HG03064 (cell line): ENCODE results near the gene ITFG2.

Experiments
- ATAC-seq: cut with Tn5 transposase; IDR thresholded peaks from one replicate; pipeline ENCODE4 v1.9.1; 2021; ENCODE audit warnings: low read depth; ENCODE audit not compliant: unreplicated experiment

ITFG2 gene

DNA sequence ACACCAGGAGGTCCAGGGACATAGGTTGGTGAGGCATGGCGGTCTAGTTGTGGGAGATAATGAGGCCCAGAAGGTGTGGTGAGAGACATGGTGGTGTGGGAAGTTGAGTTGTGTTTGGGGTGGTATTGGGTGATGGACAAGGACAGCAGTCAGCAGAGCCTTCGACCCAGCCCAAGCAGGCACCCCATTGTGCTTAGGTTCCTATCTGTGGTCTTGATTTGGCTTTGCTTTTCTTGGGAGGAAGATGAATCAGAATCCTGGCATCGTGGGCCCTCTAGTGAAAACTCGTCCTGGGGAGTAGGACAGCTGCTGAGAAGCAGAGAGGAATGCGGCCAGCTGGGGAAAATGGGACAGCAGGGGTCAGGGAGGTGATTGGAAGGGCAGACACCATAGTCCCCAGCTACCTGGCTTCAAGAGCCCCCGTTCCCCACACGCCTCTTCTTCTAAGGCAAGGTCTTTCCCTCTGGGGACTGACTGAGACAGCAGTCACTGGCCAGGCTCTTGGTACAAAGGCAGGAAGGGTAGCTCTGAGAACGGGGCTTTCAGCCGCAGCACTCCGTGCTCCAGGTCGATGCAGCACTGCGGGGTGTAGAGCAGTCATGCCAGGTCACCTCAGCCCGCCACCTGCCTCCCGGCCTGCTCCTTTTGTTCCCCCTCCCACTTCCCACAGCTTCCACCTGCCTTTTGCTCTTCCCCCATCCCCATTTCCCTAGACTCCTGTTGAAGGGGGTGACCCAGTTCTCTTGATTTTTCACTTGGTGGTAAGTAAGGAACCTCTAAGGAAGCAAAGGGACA, 14.4 kb downstream of the ITFG2 start:
- no peak for ATAC-seq

DNA sequence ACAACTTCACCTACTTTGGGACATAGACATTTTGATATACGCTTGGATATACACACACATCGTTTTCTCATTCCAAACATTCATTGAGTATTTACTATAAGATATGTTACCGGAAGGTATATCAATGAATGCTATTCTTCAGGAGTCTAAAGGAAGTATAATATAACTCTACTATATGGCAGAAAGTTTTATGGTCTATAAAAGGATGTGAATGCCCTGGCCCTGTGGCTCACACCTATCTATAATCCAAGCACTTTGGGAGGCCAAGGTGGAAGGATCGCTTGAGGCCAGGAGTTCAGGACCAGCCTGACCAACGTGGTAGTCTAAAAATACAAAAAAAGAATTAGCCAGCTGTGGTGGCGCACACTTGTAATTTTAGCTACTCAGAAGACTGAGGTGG, 16.8 kb downstream of the ITFG2 start:
- ATAC-seq = no peak

DNA sequence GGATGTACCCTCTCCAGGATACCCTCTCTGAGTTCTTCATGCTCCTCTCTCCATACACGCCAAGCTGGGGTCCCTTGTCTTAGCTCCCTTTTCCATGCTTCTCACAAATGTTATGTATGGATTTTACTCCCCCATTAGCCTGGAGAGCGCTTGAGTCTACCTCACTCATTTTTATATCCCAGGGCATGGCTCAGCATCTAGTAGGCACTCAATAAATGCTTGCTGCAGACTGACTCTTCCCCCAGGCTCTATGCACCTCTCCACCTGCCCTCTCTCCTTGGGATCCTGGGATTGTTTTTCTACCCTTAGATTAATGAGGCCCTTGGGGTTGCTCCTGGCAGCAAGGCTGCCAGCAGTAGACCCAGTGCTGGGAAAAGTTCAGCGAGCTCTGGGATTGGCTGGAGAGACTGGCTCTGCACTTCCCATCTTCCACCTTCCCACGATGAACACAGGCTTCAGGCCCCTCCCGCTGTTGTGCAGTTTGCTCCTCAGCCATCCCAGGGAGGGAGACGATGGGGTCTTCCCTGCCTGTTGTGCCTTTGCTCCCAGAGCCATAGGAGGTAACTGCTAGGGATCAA, 20.2 kb downstream of the ITFG2 start:
- no peak for ATAC-seq

DNA sequence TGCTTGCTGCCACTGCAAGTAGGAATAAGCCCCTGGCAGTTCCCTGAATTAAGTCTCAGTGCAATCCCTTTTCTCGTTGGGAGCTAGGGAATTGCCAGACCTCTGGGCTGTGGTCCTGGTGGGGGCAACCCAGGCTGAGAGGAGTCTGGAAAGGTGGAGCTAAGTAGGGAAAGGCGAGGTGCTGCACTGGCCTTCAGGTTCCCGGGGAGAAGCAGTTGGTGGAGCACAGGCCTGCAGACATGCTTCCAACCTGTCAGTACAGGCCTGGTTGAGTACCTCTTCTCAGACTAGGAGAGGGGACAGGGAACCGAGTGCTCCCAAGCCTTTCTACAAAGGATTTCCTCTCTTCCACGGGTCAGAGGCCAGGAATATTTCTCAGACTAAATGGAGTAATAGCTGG, 20.9 kb downstream of the ITFG2 start:
- ATAC-seq = no peak

DNA sequence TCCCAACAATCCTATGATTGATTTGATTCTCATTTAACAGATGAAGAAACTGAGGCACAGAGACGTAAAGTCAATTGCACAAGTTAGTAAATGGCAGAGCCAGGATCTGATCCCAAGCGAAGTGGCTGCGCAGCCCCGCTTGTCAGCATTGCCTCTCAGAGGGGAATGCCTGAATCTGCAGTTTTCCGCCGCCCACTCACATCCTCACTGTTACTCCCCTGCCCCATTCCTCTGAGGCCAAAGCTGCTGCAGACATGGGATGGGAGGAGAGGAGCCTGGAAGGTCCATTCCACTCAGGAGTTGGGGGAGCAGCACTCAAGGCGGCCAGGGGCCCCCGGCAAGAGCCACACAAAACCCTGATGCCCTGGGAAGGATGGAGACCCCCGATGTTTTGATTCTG, 21.3 kb downstream of the ITFG2 start:
- no peak for ATAC-seq

DNA sequence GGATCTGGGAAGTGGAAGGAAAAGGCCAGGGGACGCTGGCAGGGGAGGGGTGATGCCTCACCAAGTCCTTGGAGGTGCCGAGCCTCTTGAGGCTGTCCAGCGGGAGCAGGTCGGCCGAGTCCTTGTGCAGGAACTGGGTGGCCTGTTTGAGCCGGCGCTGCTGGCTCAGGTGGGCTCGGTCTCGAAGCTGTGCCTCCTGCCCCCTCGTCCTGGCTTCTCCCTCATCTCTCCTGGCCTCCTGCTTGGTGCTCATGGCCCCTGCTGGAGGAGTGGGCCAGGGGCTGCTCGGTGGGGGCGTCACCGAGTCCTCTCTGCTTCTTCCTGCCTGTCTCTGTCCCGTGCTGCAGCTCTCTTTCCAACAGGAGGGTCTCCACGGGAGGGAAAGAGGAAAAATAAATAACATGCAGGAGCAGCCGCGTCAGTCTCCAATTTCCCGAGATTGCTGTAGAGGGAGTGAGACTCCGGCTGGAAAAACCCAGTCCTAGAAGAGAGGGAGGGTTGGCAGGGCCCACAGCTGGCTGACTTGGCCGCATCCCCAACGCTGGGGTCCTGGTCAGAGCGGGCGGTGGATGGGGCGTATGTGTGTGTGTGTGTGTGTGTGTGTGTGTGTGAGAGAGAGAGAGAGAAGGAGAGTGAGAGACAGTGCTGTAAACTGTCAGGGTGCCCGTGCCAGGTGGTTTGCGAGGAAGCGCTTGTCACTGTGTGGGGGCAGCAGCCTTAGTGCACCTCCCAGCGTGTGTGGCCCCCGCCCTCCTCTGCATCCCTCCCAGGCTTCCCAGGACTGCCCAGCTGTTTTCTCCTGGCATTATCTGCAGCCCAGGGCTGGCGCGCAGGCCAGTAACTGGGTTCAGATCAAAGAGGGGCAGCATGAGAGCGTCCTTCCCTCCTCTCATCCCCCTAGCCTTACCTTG, 22.4 kb downstream of the ITFG2 start, which contains the start of gene NRIP2:
TSS of gene NRIP2 (minus strand) at position 455 of the 911 bp plus-strand sequence. CDS start at position 403, 52 bp downstream.
- ATAC-seq = no peak

DNA sequence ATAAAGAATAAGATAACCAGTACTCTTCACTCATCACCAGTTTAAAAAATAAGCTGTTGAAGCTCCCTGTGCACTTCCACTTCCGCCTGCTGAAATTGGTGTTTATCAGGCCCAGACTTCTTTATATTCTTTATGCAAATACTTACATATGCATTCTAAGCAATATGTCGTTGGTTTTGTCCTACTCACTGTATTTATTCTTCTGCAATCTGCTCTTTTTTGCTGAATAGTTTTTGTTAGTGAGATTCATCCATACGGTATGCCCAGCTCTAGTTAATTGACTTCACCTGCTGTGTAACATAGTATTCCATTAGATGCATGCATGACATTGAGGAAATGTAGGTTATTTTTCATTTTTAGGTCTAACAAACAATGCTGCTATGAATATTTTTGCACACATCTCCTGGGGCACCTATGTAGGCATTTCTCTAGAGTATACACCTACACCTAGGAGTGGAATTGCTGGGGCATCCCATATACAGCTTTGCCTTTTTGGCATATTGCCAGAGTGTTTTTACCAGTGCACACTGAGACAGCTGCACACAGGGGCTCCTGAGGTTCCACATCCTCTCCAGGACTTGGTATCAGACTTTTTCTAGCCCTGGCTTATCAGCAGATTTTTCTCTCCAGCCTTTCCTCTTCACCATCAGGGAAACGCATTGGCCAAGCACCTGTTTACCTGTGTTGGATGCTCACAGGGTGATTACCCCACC, 23.4 kb downstream of the ITFG2 start:
- ATAC-seq = no peak

DNA sequence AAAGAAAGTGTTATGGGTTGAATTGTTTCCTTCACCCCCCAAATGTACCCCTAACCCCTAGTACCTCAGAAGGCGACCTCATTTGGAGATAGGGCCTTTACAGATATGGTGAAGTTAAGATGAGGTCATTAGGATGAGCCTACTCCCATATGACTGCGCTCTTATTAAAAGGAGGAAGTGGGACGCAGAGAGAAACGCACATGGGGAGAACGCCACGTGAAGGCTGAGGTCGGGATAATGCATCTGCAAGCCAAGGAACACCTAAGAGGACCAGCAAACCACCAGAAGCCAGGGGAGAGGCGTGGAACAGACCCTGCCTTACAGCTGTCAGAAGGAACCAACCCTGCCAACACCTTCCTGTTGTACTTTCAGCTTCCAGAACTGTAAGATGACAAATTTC, 24.1 kb downstream of the ITFG2 start:
- ATAC-seq = no peak

DNA sequence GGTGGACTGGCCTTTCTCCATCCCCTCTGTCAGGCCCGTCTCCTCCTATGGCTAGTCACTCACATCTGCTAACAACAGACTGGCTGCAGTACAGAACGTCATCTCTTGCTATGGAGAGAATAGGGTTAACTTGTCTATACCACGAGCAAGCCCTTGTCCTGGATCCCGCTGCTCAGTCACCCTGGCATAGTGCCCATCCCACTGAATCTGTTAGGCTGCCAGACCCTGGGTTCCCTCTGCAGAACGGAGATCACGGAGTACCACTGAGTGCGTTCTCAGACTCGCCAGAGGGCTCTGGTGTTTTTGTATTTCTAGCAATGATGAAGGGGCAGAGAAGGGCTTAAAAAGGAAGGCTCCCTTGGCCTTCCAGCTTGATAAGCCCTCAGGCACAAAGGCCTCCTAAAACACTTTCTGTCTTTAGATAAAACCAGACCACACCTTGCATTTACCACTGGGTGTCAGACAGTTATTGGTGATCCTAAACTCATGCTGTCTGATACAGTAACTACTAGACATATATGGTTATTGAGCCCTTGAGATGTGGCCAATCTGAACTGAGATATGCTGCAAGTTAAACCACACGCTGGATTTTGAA, 28.7 kb downstream of the ITFG2 start:
- ATAC-seq = no peak

DNA sequence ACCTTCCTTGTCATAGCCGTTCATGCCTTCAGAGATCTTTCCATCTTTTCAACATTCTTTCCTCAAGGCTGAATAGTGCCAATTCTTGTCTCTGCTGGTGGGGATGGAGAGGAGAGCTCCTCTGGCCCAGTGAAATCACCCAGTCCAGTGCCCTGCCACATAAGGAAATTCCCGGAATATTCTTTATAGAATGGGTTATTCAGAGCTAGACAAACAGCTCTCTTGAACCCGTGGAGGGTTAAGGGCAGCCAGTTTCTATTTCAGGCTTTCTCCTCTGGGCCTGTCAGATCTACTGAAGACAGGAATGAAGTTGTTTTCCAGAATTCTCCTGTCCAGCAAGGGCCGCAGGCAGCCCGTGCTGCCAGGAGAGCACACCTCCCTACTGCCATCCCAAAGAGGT, 30.5 kb downstream of the ITFG2 start:
- no peak for ATAC-seq

DNA sequence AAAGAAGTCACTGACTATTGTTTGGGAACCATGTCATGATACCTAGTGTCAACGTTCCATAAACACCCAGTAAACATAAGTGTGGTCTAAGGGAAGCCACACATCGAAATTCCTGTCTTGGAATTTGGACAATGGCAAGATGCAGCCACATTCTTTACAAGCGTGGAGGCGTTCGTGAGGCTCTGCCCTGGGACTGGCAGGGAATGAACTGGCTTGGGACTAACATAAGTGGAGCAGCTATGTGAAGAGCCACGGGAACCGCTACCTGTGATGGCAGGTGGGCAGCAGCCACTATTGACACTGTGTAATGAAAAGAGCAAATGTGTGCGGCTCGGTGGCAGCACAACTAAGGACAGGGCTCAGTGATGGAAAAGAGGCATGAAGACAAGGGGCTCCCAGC, 32.3 kb downstream of the ITFG2 start:
- ATAC-seq = no peak

DNA sequence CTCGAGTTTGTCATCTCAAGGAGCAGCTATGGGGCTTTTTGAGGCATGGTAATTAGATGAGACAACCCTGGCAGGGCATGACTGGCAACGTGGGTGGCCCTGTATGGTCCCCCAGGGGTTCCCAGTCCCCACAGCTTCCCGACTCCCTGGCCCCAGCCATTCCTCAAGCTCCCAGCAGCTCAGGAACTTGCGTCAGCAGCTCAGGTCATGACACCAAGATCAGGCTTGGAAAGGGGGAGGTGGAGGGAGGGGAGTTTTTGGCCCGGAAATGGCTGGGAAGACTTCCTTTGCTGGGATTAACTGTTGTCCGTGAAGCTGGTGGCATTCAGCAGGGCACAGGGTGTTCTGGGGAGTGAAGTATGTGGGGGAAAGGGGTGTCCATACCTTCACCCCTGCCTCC, 32.8 kb downstream of the ITFG2 start:
- ATAC-seq = no peak

DNA sequence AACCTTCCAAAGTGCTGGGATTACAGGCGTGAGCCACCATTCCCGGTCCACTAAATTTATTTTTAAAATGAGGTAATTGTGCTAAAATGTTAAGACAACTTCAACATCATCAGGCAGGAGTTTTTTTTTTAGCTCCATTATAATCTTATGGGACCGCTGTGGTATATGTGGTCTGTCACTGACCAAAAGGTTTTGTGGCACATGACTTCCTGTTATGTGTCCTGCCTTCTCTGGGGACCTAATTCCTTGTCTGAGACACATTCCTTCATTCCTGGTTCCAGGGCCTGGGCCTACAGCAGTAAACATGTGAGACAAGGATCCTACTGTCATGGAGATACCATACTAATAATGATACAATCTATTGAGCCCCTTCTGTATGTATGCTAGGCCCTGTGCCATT, 39.5 kb downstream of the ITFG2 start:
- ATAC-seq = no peak

DNA sequence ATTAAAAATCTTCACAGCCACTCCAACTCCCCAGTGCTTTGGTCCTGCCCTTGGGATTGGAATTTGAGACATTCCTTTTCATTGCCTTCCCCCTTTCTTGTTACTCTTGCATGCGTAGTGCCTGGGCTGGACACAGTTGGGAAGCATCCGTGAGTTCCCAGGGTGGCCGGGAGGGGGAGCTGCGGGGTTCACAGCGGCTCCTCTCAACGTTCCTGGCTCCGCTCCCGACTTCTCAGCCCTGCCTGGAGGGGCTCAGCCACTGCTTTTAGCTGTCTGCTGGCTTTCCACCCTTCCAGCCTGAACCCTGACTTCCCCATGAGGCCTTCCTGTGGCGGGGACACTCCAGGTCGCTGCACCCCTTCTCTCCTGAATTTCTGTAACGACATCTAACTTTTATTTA, 41.2 kb downstream of the ITFG2 start:
- no peak for ATAC-seq

DNA sequence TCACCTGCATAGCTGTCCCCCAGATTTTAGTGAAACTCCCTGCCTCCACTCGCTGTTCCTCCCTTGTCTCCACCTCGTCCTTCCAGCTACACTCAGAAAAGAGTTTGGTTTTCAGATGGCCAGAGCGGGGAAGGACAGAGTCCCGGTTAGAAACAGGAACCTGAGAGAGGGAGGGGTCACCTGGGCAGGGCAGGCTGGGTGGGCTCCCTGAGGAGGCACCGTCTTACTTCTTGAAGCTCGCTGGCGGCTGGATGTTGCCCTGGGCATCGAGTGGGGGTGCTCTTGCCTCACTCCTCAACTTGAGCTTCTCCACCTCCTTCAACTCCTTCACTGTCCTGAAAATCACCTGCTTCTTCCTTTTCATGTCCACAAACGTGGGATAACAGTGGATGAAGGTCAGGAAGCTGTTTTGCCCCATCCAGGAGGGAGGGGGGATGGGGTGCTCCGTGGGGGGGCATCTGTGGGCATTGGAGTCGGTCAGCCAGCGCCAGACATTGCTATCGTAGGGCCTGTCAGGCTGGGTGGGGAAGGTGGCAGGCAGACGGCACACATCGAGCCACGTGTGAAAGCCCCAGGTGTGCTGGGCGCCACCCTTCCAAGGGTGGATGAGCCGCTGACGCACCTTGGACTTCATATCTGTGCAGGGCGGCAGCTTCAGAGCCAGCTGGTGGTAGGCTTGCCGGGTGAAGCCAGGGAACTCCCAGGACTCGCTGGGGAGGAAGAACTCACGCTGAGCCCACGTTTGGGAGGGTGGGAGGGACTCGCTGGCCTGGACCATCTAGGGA, 42.4 kb downstream of the ITFG2 start:
- ATAC-seq = no peak

DNA sequence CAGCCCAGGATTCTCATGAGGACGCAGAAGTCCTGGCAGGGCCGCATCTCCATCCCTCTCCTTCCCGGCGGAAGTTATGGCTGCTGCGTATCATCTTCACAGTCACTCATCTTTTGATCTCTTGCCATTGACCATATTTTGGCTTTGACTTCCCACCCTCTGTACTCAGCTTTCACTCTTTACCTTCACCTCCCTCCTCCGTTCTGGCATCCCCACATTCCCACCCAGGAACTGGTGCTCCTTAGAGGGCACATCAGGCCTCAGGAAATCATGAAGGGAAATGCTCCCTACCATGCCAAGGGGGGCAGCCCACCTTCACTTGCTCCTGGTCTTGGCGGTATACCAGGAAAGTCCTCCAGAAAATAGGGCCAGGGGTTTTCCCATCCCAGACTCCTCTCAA, 43.1 kb downstream of the ITFG2 start:
- no peak for ATAC-seq

DNA sequence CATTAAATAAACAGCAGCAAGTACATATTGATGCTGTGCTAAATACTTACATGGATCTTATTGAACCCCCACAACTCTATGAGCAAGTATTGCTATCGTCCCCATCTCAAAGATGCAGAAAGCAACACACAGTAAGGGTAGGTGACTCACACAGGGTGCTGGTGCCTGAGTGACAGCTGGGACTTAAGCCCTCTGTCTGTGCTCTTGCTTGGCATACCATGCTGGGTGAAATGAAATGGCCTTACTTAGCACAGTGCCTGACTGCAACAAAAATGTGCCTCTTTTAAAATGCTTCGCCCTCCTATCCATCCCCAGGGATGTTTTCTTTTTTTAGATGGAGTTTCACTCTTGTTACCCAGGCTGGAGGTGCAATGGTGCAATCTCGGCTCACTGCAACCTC, 43.6 kb downstream of the ITFG2 start:
- no peak for ATAC-seq

DNA sequence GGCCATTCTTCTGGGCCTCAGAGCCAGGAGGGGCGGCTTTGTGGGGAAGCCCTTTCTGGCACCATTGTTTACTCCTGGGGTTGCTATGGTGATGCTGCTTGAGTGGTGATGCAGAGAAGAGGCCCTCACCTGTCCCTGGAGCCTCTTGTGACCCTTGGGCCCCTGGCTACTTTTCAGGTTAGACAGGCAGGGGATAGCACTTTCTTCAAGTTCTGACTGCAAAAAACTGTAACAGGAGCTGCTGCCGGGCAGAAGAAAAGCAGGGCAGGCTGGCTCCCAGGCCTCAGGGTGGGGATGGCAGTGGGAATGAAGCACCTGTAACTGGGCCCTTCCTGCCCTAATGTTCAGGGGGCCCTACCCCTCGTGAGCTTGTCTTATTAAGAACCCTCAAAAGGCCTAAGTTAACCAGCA, 44.6 kb downstream of the ITFG2 start, which contains the start of gene TEX52:
TSS of gene TEX52 (minus strand) at position 19 of the 411 bp plus-strand sequence. CDS start at position 6, 13 bp downstream.
- no peak for ATAC-seq

DNA sequence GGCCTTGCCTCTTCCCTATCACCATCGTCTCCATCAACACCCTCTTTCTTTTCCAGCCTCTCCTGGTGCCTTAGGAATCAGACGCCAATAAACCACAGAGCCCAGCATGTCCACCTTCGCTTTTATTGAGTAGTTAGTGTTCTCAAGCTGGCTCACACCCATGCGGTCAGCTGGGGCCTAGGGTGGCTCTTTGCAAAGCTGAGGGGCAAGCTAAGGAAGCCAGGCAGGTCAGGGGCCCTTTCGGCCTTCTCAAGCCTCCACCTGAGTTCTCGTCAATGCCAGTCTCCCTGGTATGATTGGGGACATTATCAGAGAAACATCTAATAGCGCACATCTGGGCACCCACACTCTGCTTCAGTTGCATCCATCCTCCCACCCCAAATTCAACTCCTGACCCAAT, 45.1 kb downstream of the ITFG2 start:
- no peak for ATAC-seq
